ENCODE measurements around the gene RASL12.

Gene RASL12

GRCh38 chr15:65055201-65055870 is 12.5 kb downstream of the RASL12 start:
- Histone ChIP-seq H3K36me3 (ENCODE audit: insufficient read depth, low read length) (no peaks in the 10 kb centered on the region), H3K9ac (ENCODE audit: low read depth, low read length, poor library complexity, severe bottlenecking) (peak overlapping the region; percentile 55), H3F3A (ENCODE audit: low read depth) (peaks cover 4% of the 10 kb centered on the region; the same call in 1 of the 2 replicates), H3K9me2 (replicated peaks; ENCODE audit: low read depth, low read length) (no peaks in the 10 kb centered on the region), H3K4me2 (ENCODE audit: low read depth, low read length, poor library complexity, severe bottlenecking) (peak overlapping the region; percentile 64), H4K20me1 (ENCODE audit: insufficient read depth, low read length, poor library complexity, severe bottlenecking) (no peaks in the 10 kb centered on the region), H2AFZ (ENCODE audit: low read length) (no peak overlapping the region), H3K4me3 (ENCODE audit: low read length, poor library complexity, severe bottlenecking) (peak overlapping the region; percentile 47), H3K9me3 (ENCODE audit: insufficient read depth, low read depth, low read length) (no peaks in the 10 kb centered on the region), H3K27me3 (ENCODE audit: insufficient read depth, low read length, poor library complexity, severe bottlenecking) (no peaks in the 10 kb centered on the region), H3K79me2 (ENCODE audit: insufficient read depth, low read length) (no peaks in the 10 kb centered on the region), H3K4me1 (ENCODE audit: insufficient read depth, low read length, poor library complexity, severe bottlenecking) (peaks cover 46% of the 10 kb centered on the region)
- TF ChIP-seq EZH2phosphoT487 (IDR thresholded peaks at IDR 0.05; ENCODE audit: borderline replicate concordance) (no peak), CTCF (conservative IDR thresholded peaks at IDR 0.05; ENCODE audit: low read length) (no peak)

DNA sequence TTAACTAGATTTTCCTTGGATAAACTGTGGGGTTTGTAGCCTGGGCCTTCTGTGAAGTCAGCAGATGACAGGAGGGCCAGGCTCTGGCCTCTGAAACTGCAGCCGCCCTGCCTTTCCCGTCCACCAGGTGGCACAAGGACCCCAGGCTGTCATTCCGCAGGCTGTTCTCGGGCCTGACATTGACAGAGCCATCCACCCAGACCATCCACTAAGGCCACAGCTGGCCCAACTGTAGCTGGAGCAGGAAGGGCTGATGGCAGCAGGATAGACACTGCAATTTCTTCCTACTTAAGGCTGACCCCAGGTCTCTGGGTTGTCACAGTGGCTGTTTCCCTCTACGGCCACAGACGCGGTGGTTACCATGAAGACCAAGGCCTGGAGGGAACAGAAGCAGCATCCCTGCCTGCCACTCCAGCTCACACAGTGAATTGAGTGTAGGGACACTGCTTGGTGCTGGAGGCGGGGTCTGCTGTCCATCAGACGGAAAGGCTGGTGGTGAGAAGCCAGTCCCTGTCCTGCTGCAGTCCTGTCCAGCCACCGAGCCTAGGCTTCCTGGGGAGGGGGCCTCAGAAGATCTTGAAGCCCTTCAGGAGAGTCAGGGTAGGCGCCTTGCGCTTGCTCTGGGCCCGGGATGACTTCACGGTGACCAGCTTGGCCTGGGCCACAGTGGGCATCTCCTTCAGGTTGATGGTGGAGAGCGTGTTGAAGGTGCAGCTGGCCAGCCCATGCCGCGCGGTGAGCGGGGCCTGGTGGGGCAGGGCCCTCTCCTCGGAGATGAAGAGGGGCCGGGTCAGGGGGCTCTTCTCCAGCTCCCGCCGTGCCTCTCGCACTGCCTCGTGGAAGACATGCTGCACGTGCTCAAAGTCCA is 13.2 kb downstream of the RASL12 start:
- H4K20me1 ChIP-seq (ENCODE audit: insufficient read depth, low read length, poor library complexity, severe bottlenecking) = no peaks in the 10 kb centered on the region
- no peak overlapping the region for H3K4me3 ChIP-seq (ENCODE audit: low read length, poor library complexity, severe bottlenecking)
- no peaks in the 10 kb centered on the region for H3K36me3 ChIP-seq (ENCODE audit: insufficient read depth, low read length)
- peak; percentile 93 for TF ChIP-seq CTCF (conservative IDR thresholded peaks at IDR 0.05; ENCODE audit: low read length)
- no peak for TF ChIP-seq EZH2phosphoT487 (IDR thresholded peaks at IDR 0.05; ENCODE audit: borderline replicate concordance)
- no peaks in the 10 kb centered on the region for H3K79me2 ChIP-seq (ENCODE audit: insufficient read depth, low read length)
- peak overlapping the region; percentile 64 for H3K4me2 ChIP-seq (ENCODE audit: low read depth, low read length, poor library complexity, severe bottlenecking)
- peaks cover 51% of the 10 kb centered on the region for H3K4me1 ChIP-seq (ENCODE audit: insufficient read depth, low read length, poor library complexity, severe bottlenecking)
- no peaks in the 10 kb centered on the region for H3K9me2 ChIP-seq (replicated peaks; ENCODE audit: low read depth, low read length)
- H3K9ac ChIP-seq (ENCODE audit: low read depth, low read length, poor library complexity, severe bottlenecking) = peak overlapping the region; percentile 55
- no peaks in the 10 kb centered on the region for H3K27me3 ChIP-seq (ENCODE audit: insufficient read depth, low read length, poor library complexity, severe bottlenecking)
- peaks cover 4% of the 10 kb centered on the region; the same call in 1 of the 2 replicates for H3F3A ChIP-seq (ENCODE audit: low read depth)
- H3K9me3 ChIP-seq (ENCODE audit: insufficient read depth, low read depth, low read length) = no peaks in the 10 kb centered on the region
- H2AFZ ChIP-seq (ENCODE audit: low read length) = no peak overlapping the region

DNA sequence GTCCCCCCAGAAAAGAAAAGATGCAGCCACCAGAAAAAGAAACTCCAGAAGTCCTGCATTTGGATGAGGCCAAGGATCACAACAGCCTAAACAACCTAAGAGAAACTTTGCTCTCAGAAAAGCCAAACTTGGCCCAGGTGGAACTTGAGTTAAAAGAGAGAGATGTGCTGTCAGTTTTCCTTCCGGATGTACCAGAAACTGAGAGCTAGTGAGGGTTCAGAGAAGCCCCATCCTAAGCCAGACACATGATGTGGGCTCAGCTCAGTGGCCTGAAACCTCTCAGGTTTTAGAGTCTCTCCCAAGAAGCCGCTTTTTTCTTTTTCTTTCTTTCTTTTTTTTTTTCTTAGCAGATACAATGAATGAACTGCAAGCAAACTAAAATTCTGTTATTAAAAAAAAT is 14.8 kb downstream of the RASL12 start:
- no peak overlapping the region for H3K9ac ChIP-seq (ENCODE audit: low read depth, low read length, poor library complexity, severe bottlenecking)
- H3F3A ChIP-seq (ENCODE audit: low read depth) = peaks cover 4% of the 10 kb centered on the region; the same call in 1 of the 2 replicates
- H2AFZ ChIP-seq (ENCODE audit: low read length) = no peak overlapping the region
- H3K79me2 ChIP-seq (ENCODE audit: insufficient read depth, low read length) = no peaks in the 10 kb centered on the region
- no peaks in the 10 kb centered on the region for H3K27me3 ChIP-seq (ENCODE audit: insufficient read depth, low read length, poor library complexity, severe bottlenecking)
- H3K4me2 ChIP-seq (ENCODE audit: low read depth, low read length, poor library complexity, severe bottlenecking) = no peak overlapping the region
- no peak overlapping the region for H3K4me3 ChIP-seq (ENCODE audit: low read length, poor library complexity, severe bottlenecking)
- H3K4me1 ChIP-seq (ENCODE audit: insufficient read depth, low read length, poor library complexity, severe bottlenecking) = peaks cover 53% of the 10 kb centered on the region
- H3K9me3 ChIP-seq (ENCODE audit: insufficient read depth, low read depth, low read length) = no peaks in the 10 kb centered on the region
- no peaks in the 10 kb centered on the region for H4K20me1 ChIP-seq (ENCODE audit: insufficient read depth, low read length, poor library complexity, severe bottlenecking)
- H3K36me3 ChIP-seq (ENCODE audit: insufficient read depth, low read length) = no peaks in the 10 kb centered on the region
- no peaks in the 10 kb centered on the region for H3K9me2 ChIP-seq (replicated peaks; ENCODE audit: low read depth, low read length)
- TF ChIP-seq CTCF (conservative IDR thresholded peaks at IDR 0.05; ENCODE audit: low read length) = no peak
- no peak for TF ChIP-seq EZH2phosphoT487 (IDR thresholded peaks at IDR 0.05; ENCODE audit: borderline replicate concordance)

Measured in Loucy (cell line).